Liver (tissue), 9 donors: ENCODE measurements around the gene PTPN18. TPM values are rescaled to one million over a fixed set of nuclear protein-coding genes. Genes with fewer than 3 reads are reported as not detected.

Source experiments
- DNase-seq: peaks from one replicate; pipeline ENCODE4 v3.0.0-alpha.2; 2017; ENCODE audit warnings: low spot score
- H3K27ac ChIP-seq, 2 donors: one replicate each; pipeline ENCODE4 v1.7.0; 2013; ENCODE audit warnings: inconsistent platforms in 2 of 2, low read length in 2 of 2, control low read depth in 1 of 2, low read depth in 1 of 2, mild to moderate bottlenecking in 1 of 2
- H3K27me3 ChIP-seq, 4 donors: one replicate each; pipeline versions ENCODE4 v1.6.1 to v1.7.0; 2013; ENCODE audit warnings: low read length in 3 of 4, inconsistent platforms in 1 of 4, mild to moderate bottlenecking in 1 of 4, moderate library complexity in 1 of 4; ENCODE audit not compliant: control insufficient read depth in 4 of 4, insufficient read depth in 4 of 4
- H3K36me3 ChIP-seq, 4 donors: one replicate each; pipeline versions ENCODE4 v1.6.1 to v1.7.0; 2013; ENCODE audit warnings: low read length in 3 of 4, mild to moderate bottlenecking in 3 of 4, low read depth in 1 of 4, moderate library complexity in 1 of 4; ENCODE audit not compliant: control insufficient read depth in 4 of 4, insufficient read depth in 3 of 4
- H3K4me1 ChIP-seq, 4 donors: one replicate each; pipeline versions ENCODE4 v1.6.1 to v1.7.0; 2013; ENCODE audit warnings: low read length in 3 of 4, mild to moderate bottlenecking in 3 of 4, moderate library complexity in 1 of 4; ENCODE audit not compliant: control insufficient read depth in 4 of 4, insufficient read depth in 4 of 4
- H3K4me3 ChIP-seq, 3 donors: one replicate each; pipeline versions ENCODE4 v1.6.1 to v1.7.0; 2013; ENCODE audit warnings: low read length in 3 of 3, control low read depth in 1 of 3, low read depth in 1 of 3, mild to moderate bottlenecking in 1 of 3
- H3K9ac ChIP-seq, 2 donors: one replicate each; pipeline ENCODE4 v1.7.0; 2013; ENCODE audit warnings: low read length in 2 of 2, mild to moderate bottlenecking in 2 of 2, moderate library complexity in 2 of 2, control low read depth in 1 of 2, low read depth in 1 of 2
- H3K9me3 ChIP-seq, 4 donors: one replicate each; pipeline versions ENCODE4 v1.6.1 to v1.7.0; 2013; ENCODE audit warnings: low read length in 3 of 4; ENCODE audit not compliant: control insufficient read depth in 4 of 4
- EGR1 ChIP-seq, 2 donors: IDR thresholded peaks; 2 replicates each; pipeline ENCODE4 v1.6.1; 2016 to 2018; ENCODE audit warnings: antibody characterized with exemption in 2 of 2, low read depth in 2 of 2
- FOXA1 ChIP-seq: IDR thresholded peaks from 2 replicates; pipeline ENCODE4 v1.6.1; 2016; ENCODE audit warnings: antibody characterized with exemption
- FOXA2 ChIP-seq: IDR thresholded peaks from 2 replicates; pipeline ENCODE4 v1.6.1; 2016; ENCODE audit warnings: antibody characterized with exemption
- GABPA ChIP-seq, 2 donors: IDR thresholded peaks in 1 of 2; conservative IDR thresholded peaks in 1 of 2; 2 replicates each; pipeline ENCODE4 v1.6.1; 2016; ENCODE audit warnings: antibody characterized with exemption in 2 of 2, mild to moderate bottlenecking in 1 of 2, moderate library complexity in 1 of 2
- HNF4G ChIP-seq: IDR thresholded peaks from 2 replicates; pipeline ENCODE4 v1.6.1; 2016; ENCODE audit warnings: antibody characterized with exemption
- JUND ChIP-seq, 2 donors: IDR thresholded peaks; 2 replicates each; pipeline ENCODE4 v1.6.1; 2016; ENCODE audit warnings: antibody characterized with exemption in 2 of 2
- NR2F2 ChIP-seq: IDR thresholded peaks from 2 replicates; pipeline ENCODE4 v1.6.1; 2016; ENCODE audit warnings: antibody characterized with exemption
- RAD21 ChIP-seq, 2 donors: IDR thresholded peaks; 2 replicates each; pipeline ENCODE4 v1.6.1; 2016; ENCODE audit warnings: antibody characterized with exemption in 2 of 2, mild to moderate bottlenecking in 2 of 2
- RXRA ChIP-seq, 2 donors: IDR thresholded peaks; 2 replicates each; pipeline ENCODE4 v1.6.1; 2017 to 2018; ENCODE audit warnings: antibody characterized with exemption in 2 of 2, mild to moderate bottlenecking in 1 of 2
- SP1 ChIP-seq: IDR thresholded peaks from 2 replicates; pipeline ENCODE4 v1.6.1; 2018; ENCODE audit warnings: antibody characterized with exemption, mild to moderate bottlenecking
- YY1 ChIP-seq: IDR thresholded peaks from 2 replicates; pipeline ENCODE4 v1.6.1; 2016; ENCODE audit warnings: antibody characterized with exemption, mild to moderate bottlenecking
- WGBS: extraction: QIAGEN DNeasy Blood & Tissue Kit; methylation state at CpG from one replicate; pipeline ENCODE4 v1.1.7; 2013; 5-methylcytosine and 5-hydroxymethylcytosine counted together
- polyA plus RNA-seq, 2 donors: library from polyadenylated mRNA; stranded (reverse) in 1 of 2; unstranded in 1 of 2; fragments of 200-250 nt in 1 of 2; fragments of >200 nt in 1 of 2; fragmentation: Nextera tagmentation in 1 of 2; extraction: Ambion mirVana in 1 of 2; gene quantifications; one replicate each; pipeline versions ENCODE4 v1.2.1 to v1.2.3, GENCODE V29; 2013 to 2015
- total RNA-seq, 2 donors: library from RNA; depleted of rRNA; stranded (reverse); fragments of >200 nt; gene quantifications; one replicate each; pipeline ENCODE4 v1.2.3, GENCODE V29; 2014
- TF ChIP-seq, protein P1 (sequence below): IDR thresholded peaks from 2 replicates; pipeline ENCODE4 v1.6.1; 2016; ENCODE audit warnings: antibody characterized with exemption
- TF ChIP-seq, protein P2 (sequence below): IDR thresholded peaks from 2 replicates; pipeline ENCODE4 v1.6.1; 2016; ENCODE audit warnings: antibody characterized with exemption, mild to moderate bottlenecking
- TF ChIP-seq, protein P3 (sequence below): fragments of 150-350 bp; IDR thresholded peaks from 2 replicates; pipeline ENCODE4 v1.5.1; 2017; ENCODE audit warnings: improper control_type of control experiment, low read depth, low read length; ENCODE audit not compliant: missing input control
- TF ChIP-seq, protein P4 (sequence below): IDR thresholded peaks from 2 replicates; pipeline ENCODE4 v1.6.1; 2016; ENCODE audit warnings: antibody characterized with exemption
- TF ChIP-seq, protein P5 (sequence below): IDR thresholded peaks from 2 replicates; pipeline ENCODE4 v1.6.1; 2016; ENCODE audit warnings: antibody characterized with exemption
- donor health status: healthy.
- donor health status: healthy.
- donor health status: healthy.
- donor health status: healthy.
- donor health status: healthy.

The PTPN18 gene
- total and polyA plus RNA-seq, 4 donors: 14.0 to 28.6 (median 16.7) TPM

DNA sequence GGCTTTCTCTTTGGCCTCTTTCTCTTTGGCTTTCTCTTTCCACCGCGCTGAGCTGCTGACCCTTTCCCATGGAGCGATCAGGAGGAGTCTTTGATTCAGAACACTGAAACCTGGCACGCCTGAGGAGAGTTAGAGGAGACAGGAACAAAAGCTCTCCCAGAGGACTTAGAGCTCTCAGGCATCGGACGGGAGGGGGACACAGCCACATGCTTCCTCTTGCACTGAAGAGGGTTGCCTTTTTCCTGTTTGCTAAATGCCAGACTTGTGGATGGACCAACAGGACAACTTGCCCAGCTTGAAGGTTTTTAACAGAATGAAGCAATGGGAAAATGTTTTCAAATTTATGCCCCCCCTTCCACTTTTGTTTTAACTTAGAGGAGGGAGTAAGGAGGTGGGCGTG is 3.6 kb upstream of the PTPN18 start:
- H3K27me3 ChIP-seq: no peaks in the 10 kb centered on the region
- H3K4me3 ChIP-seq: no peak overlapping the region
- 84% methylated on average over 7 of the region's 7 CpGs for WGBS
- no peak for DNase-seq
- no peak overlapping the region for H3K9ac ChIP-seq
- TF ChIP-seq JUND (IDR thresholded peaks at IDR 0.05): no peak
- TF ChIP-seq, protein P1, sequence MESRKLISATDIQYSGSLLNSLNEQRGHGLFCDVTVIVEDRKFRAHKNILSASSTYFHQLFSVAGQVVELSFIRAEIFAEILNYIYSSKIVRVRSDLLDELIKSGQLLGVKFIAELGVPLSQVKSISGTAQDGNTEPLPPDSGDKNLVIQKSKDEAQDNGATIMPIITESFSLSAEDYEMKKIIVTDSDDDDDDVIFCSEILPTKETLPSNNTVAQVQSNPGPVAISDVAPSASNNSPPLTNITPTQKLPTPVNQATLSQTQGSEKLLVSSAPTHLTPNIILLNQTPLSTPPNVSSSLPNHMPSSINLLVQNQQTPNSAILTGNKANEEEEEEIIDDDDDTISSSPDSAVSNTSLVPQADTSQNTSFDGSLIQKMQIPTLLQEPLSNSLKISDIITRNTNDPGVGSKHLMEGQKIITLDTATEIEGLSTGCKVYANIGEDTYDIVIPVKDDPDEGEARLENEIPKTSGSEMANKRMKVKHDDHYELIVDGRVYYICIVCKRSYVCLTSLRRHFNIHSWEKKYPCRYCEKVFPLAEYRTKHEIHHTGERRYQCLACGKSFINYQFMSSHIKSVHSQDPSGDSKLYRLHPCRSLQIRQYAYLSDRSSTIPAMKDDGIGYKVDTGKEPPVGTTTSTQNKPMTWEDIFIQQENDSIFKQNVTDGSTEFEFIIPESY: no peak
- TF ChIP-seq, protein P2, sequence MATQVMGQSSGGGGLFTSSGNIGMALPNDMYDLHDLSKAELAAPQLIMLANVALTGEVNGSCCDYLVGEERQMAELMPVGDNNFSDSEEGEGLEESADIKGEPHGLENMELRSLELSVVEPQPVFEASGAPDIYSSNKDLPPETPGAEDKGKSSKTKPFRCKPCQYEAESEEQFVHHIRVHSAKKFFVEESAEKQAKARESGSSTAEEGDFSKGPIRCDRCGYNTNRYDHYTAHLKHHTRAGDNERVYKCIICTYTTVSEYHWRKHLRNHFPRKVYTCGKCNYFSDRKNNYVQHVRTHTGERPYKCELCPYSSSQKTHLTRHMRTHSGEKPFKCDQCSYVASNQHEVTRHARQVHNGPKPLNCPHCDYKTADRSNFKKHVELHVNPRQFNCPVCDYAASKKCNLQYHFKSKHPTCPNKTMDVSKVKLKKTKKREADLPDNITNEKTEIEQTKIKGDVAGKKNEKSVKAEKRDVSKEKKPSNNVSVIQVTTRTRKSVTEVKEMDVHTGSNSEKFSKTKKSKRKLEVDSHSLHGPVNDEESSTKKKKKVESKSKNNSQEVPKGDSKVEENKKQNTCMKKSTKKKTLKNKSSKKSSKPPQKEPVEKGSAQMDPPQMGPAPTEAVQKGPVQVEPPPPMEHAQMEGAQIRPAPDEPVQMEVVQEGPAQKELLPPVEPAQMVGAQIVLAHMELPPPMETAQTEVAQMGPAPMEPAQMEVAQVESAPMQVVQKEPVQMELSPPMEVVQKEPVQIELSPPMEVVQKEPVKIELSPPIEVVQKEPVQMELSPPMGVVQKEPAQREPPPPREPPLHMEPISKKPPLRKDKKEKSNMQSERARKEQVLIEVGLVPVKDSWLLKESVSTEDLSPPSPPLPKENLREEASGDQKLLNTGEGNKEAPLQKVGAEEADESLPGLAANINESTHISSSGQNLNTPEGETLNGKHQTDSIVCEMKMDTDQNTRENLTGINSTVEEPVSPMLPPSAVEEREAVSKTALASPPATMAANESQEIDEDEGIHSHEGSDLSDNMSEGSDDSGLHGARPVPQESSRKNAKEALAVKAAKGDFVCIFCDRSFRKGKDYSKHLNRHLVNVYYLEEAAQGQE: no peak
- TF ChIP-seq NR2F2: no peak
- TF ChIP-seq EGR1 (IDR thresholded peaks at IDR 0.05; ENCODE audit: low read depth in 2 of 2): no peak
- no peak for TF ChIP-seq FOXA1
- no peak for TF ChIP-seq FOXA2
- TF ChIP-seq, protein P3, sequence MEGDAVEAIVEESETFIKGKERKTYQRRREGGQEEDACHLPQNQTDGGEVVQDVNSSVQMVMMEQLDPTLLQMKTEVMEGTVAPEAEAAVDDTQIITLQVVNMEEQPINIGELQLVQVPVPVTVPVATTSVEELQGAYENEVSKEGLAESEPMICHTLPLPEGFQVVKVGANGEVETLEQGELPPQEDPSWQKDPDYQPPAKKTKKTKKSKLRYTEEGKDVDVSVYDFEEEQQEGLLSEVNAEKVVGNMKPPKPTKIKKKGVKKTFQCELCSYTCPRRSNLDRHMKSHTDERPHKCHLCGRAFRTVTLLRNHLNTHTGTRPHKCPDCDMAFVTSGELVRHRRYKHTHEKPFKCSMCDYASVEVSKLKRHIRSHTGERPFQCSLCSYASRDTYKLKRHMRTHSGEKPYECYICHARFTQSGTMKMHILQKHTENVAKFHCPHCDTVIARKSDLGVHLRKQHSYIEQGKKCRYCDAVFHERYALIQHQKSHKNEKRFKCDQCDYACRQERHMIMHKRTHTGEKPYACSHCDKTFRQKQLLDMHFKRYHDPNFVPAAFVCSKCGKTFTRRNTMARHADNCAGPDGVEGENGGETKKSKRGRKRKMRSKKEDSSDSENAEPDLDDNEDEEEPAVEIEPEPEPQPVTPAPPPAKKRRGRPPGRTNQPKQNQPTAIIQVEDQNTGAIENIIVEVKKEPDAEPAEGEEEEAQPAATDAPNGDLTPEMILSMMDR: no peak
- TF ChIP-seq SP1: no peak
- no peak for TF ChIP-seq RAD21 (IDR thresholded peaks at IDR 0.05)
- no peak for TF ChIP-seq YY1
- TF ChIP-seq, protein P4, sequence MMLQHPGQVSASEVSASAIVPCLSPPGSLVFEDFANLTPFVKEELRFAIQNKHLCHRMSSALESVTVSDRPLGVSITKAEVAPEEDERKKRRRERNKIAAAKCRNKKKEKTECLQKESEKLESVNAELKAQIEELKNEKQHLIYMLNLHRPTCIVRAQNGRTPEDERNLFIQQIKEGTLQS: no peak
- TF ChIP-seq, protein P5, sequence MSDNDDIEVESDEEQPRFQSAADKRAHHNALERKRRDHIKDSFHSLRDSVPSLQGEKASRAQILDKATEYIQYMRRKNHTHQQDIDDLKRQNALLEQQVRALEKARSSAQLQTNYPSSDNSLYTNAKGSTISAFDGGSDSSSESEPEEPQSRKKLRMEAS: no peak
- TF ChIP-seq RXRA (IDR thresholded peaks at IDR 0.05): no peak
- TF ChIP-seq HNF4G: no peak
- peaks cover 2 to 23% (median 10%) of the 10 kb centered on the region in 4 donors for H3K4me1 ChIP-seq
- H3K27ac ChIP-seq: no peak overlapping the region
- no peaks in the 10 kb centered on the region for H3K9me3 ChIP-seq
- peaks cover 0 to 13% (median 7%) of the 10 kb centered on the region in 4 donors for H3K36me3 ChIP-seq

DNA sequence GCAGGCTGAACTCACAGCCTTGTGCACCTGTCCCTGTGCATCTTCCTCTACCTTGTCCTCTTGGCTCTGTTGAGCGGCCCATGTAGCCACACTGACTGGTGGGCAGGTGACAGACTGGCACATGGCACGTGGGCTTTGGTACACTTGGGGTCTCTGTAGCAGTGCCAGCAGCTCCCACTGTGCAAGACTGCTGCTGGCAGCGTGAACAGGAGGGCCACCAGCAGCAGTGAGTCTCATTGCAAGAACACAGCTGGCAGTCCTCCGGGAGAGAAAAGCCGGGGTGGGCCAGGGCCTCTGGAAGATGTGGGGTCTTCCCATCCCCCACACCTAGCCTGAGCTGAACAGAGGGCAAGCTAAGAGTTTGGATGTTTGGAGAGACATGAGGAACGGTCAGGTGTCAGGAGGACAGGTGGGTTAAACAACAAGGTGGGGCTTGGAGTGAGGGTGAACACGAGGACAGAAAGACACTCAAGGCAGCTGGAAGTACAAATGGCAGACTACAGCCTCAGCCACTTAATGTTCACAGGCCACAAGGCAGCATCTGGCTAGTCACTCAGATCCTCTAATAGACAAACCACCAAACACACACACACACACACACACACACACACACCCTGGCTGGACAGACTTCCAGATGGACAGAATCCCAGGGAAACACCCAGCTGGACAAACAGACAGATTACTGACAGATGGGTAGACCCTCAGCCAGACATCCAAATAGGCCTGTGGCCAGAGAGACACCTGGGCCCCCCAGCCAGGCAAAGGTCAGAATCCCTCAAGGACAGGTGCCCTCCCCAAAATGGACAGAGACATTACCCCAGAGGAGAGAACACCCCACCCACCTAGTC is 2.3 kb upstream of the PTPN18 start:
- H3K4me1 ChIP-seq: peaks cover 2 to 23% (median 10%) of the 10 kb centered on the region in 4 donors
- H3K4me3 ChIP-seq: no peak overlapping the region
- H3K9me3 ChIP-seq: no peaks in the 10 kb centered on the region
- no peak overlapping the region for H3K9ac ChIP-seq
- peaks cover 0 to 1% (median under 1%) of the 10 kb centered on the region in 4 donors for H3K36me3 ChIP-seq
- H3K27me3 ChIP-seq: no peaks in the 10 kb centered on the region
- no peak for DNase-seq
- H3K27ac ChIP-seq: no peak overlapping the region
- TF ChIP-seq YY1 (no peak), GABPA (IDR thresholded peaks at IDR 0.05 in 1 of 2, conservative IDR thresholded peaks at IDR 0.05 in 1 of 2) (no peak)
- 92% methylated on average over 7 of the region's 7 CpGs for WGBS
